ENCODE results near the gene EIF1AD.

EIF1AD gene

DNA sequence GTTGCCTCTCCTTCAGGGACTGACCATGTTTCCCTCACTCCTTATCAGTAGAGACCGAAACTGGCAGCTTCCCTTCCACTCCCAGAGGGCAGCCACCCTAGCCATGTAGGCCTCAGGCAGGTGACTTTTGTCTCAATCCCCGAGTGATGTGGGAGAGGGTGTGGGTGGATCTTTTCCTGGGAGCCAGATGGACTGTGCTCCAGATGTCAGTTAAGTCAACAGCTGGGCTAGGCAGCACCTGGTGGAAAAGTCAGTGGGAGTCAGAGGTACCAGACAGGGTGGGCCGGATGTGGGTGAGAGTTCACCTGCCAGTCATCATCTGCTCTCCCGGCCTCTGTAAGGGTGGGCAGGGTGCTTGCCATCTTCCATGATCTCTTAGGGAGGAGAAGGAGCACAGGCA is 2.2 kb upstream of the EIF1AD start:
- no peak for DNase-seq (ENCODE audit: low spot score)

DNA sequence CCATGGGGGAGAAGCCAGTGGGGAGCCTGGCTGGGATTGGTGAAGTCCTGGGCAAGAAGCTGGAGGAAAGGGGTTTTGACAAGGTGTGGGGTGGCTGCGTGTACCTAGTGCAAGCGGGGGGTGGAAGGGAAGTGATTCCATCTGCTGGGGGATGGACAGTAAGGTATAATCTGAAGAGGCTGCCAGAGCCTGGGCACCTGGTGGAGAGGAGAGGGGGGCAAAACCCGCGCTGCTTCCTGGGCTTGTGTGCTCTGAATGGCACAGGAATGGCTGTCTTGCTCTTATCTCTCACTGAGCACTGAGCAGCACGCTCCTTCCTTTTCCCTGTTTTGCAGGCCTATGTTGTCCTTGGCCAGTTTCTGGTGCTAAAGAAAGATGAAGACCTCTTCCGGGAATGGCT is 1.3 kb upstream of the EIF1AD start:
- no peak for DNase-seq (ENCODE audit: low spot score)

GRCh38 chr11:66002648-66003225 is 780 bp upstream of the EIF1AD start:
- peak; percentile 51 for DNase-seq (ENCODE audit: low spot score)

GRCh38 chr11:65997286-65997685 is 4.7 kb downstream of the EIF1AD start:
- no peak for DNase-seq (ENCODE audit: low spot score)

DNA sequence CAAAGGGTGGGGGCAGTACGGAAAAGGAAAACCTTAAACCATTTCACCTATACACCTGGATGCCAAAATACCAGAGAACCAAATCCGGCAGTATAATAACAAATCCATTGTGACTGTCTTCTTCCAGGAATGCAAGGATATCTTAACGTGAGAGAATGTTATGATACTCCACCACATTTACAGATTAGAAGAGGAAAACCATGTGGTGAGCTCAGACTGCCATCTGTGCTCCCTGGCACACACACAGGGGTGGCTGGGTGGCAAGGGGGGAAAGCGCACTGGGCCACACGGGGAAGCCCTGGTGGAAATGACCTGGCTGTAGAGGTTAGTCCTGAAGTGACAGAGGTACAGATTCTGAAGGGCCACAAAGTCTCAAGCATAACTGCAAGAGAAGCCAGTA is 9.9 kb downstream of the EIF1AD start:
- DNase-seq (ENCODE audit: low spot score): no peak

DNA sequence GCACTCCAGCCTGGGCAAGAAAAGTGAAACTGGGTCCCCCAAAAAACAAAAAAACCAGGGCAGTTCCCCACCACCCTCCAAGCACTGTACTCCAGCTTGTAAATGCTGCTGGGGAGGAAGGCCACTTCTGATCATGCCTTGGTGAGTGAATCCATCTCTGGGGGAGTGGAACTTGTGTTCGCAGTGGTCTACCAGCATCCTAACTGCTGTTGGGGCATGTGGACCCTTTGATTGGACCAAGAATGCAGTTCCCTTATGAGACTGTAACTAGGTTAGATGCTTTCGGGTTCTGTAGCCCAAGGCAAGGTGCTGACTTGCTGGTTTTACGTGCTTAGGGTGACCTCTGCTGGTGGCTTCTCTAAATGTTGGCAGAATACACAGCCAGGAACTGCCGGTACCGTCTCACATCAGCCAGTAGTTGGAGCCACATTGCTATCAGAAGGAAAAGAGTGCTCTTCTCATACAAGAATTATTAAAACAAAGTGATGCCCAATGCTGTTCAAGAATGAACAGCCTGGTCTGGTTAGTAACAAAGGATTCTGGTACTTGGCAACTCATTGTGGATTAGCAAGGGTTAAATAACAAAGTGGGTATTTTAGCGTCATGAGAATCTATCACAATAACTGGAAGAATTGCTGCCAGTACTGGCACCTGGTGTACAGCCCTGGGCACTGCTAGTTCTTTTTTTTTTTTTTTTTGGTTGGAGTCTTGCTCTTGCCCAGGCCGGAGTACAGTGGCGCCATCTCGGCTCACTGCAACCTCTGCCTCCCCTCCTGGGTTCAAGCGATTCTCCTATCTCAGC is 13.0 kb downstream of the EIF1AD start:
- DNase-seq (ENCODE audit: low spot score): peak; percentile 96

DNA sequence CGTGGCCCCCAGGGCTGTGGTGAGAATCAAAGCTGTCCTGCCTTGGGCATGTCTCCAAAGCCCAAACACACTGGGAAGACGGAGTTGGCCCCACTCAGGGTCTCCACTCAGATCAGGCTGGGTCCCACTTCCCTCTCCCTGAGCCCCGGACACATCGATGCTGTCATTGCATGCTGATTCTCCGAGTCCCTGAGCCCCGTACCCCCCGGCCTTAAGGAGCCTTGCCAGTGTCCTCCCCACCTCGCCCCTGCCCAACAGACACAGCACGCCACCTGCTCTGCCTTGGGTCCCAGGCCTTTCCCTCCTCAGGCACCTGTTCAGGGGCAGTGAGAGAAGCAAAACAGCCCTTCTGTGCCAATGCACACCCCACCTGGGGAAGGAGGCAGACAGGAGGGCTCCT is 14.6 kb downstream of the EIF1AD start:
- DNase-seq (ENCODE audit: low spot score): no peak

DNA sequence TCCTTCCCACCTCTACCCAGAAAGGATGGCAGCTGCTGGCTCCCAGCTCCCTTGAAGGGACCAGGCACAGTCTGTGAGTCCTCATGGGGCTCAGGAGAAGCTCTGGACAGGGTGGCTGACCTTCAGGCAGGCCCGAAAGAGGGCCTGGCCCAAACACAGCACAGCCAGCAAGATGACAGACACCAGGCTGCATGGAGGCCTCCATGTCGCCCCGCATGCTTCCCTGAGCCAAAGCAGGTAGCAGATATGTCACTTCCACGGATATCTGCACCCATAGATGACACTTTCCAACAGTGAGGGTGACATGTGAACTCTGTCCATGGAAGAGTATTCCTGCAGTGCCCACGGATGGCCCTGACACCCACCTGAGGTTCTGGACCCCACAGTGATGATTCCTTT is 18.4 kb downstream of the EIF1AD start:
- DNase-seq (ENCODE audit: low spot score): no peak

- DNase-seq (ENCODE audit: low spot score): no peak
Observed at GRCh38 chr11:65982824-65983588, 19.0 kb downstream of the EIF1AD start.

DNA sequence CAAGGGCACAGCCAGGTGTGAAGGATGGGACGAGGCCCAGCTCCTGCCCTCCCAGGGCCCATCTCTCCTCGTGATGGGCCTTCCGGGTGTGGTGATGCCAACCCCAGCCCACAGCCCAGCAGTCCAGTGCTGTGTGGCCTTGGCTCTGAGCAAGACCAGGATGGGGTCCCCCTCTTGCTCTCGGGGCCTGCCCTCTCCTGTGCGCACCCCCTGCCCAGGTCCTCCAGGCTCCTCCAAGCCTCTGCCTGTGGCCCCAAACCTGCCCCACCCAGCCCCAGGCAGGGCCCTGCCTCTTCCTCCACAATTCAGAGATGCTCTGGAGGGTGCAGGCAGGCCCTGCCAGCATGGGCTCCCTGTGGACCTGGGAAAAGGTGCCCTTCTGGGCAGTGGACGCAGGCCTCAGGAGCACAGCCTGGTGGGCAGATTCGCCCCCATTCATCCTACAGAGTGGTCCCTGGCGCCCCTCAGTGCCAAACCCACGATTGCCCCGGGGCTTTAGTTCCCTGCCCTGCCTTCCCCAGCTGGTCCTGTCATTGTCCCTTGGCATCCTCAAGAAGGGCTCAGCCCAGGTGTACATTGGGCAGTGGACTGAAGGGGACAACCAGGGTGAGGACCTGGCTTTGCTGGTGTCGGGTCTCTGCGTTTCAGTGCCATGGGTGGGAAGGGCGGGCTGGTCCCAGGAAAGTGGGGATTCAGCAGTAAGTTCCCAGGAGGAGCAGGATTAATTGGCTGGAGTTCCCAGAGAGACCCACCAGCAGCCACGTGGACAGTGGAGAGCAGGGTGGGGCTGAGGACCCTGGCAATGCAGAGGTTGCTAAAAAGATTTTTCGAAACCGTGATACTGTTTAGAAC is 19.8 kb downstream of the EIF1AD start:
- DNase-seq (ENCODE audit: low spot score): no peak

- no peak for DNase-seq (ENCODE audit: low spot score)
Observed at GRCh38 chr11:65981101-65981740, 20.7 kb downstream of the EIF1AD start.

DNA sequence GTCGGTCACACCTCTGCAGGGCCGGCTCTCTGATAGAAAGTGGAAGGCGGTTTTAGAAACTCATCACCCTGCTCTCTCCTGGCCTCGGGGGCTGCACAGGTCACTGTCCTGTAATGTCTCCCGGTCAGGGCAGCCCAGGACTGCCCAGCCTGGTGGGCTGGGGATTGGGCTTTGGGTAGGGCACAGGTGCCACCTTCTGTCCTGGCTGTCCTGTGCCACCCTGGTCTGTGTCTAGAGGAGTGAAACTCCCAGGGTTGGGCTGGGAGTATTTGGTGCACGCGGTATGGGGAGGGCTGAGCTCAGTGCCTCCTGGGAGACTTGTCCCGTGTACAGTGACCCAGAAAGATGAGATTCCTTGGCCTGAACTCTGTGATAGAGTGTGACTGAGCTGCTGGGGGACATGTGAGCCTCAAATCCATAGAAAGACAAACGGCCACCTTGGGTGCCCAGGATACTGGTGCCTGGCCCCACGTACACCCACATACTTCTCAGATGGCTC is 22.6 kb downstream of the EIF1AD start:
- no peak for DNase-seq (ENCODE audit: low spot score)

GRCh38 chr11:65978391-65979238 is 23.3 kb downstream of the EIF1AD start:
- no peak for DNase-seq (ENCODE audit: low spot score)

- no peak for DNase-seq (ENCODE audit: low spot score)
Observed at GRCh38 chr11:65977621-65978390, 24.2 kb downstream of the EIF1AD start.

- DNase-seq (ENCODE audit: low spot score): no peak
Observed at GRCh38 chr11:65976216-65977176, 25.5 kb downstream of the EIF1AD start.

- no peak for DNase-seq (ENCODE audit: low spot score)
Observed at GRCh38 chr11:65975771-65976170, 26.2 kb downstream of the EIF1AD start.

DNA sequence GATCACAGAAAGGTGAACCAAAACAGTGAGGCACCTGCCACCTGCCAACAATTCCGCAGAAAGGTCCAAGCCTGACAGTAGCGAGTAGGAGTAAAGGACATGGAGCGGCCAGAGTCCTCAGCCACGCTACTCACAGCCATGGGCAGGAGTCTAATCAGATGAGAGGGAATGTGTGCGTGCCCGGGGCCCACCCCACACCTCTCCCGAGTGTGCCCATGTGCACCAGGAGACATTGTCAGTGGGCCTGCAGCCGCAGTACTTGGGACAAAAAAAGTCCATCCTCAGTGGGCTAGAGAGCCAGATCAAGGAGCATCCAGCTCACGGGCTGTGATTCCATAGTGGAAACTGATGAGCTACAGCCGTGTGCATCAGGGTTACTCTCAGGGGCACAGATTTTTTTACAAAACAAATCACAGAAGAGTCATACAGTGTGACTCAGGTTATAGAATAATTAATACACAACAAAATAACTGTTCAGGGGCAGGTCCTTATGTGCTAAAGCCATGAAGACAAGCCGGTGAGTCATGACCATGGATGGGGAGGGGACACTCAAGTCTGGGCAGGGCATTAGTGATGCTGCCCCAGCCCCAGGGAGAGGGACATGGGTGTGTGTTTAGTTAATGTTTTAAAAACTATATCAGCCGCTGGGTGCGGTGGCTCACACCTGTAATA is 28.4 kb downstream of the EIF1AD start:
- peak; percentile 63 for DNase-seq (ENCODE audit: low spot score)

GRCh38 chr11:65972116-65972515 is 29.8 kb downstream of the EIF1AD start:
- no peak for DNase-seq (ENCODE audit: low spot score)
